Mesenteric fat pad (tissue), 1 donor: ENCODE measurements around the gene SLC52A3. TPM values are rescaled to one million over a fixed set of nuclear protein-coding genes. Genes with fewer than 3 reads are reported as not detected.
"Not testable (repeated sequence)": the region's sequence is repeated elsewhere in the genome, so short reads cannot be mapped to it uniquely, and the experiment has no call there.

Experiments used
- DNase-seq: peaks from one replicate; pipeline ENCODE4 v3.0.0-alpha.2; 2020; ENCODE audit warnings: low spot score
- long read RNA-seq: library from polyadenylated mRNA; unstranded; transcript quantifications from one replicate; pipeline ENCODE4 v2.0.0, GENCODE V29; 2020
- total RNA-seq: library from RNA; stranded (reverse); fragmentation: NEBNext Ultra II Directional; extraction: Animal tissue kit (Norgen Biotek cat#: 25700); gene quantifications from one replicate; pipeline ENCODE4 v1.2.1, GENCODE V29; 2021
- donor health status: DM: yes; HTN: yes; CAD: no.

Gene SLC52A3
- 2.2 TPM for total RNA-seq
- long read RNA-seq, partial matches to known transcripts: 2 of 7 reads
- long read RNA-seq, other reads (novel, unspliced or antisense): 0 of 7 reads

DNA sequence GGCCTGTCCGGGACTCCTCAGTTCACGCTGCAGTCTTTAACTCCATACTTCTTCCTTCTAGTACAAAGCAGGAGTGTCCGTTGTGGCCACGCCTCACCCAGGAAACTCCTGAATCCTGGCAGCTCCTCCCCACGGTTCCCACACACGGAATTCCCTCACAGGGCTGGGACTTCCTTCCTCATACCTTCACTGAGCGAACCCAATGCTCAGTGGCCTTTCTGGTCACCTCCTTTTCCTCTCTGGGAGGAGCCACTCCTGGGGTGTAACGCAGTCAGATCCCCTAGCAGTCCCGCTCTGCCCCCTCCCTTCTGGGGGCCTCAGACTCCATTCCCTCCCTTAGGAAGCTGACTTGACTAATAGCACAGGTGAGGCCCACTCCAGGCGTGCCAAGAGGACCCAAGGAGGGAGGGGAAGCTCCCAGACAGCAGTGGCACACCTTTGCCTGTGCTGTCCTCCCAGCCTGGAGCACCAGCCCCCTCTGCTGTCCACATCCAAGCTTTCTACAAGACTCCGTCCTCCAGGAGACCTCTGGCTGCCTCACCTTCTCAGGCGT, at the start of gene SLC52A3:
SLC52A3 (minus strand) TSS at position 75 of the 553 bp plus-strand sequence. CDS start 2,726 bp downstream, outside the sequence.
- no peak for DNase-seq

DNA sequence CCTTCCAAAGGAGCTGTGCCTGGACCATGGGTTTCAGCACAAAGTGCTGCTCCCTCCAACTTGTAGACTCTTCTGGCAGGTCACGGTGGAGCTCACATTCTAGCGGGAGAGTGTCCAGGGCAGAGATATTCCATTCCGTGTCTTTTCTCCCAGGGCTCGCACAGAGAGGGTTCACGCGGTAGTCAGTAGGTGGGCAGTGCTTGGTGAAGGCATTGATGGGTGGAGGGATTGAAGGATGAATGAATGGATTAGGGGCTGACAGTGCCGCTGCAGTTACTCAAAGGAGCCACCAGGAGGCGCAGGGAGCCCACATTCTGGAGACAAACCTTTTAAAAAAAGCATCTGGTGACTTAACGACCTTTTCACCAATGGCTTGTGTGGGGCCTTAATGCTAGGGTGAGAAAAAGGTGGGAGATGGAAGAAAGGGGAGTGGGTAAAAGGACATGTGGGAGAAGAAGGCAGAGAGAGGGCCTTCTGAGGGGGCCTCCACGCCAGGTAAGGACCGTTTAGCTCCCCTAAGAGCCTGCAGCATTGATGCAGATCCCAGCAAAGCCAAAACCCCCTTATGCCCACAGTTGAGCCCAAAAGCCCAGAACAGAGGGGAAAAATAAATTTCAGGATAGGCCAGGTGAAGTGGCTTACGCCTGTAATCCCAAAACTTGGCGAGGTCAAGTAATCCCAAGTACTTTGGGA, 47.8 kb upstream of the SLC52A3 start:
- no peak for DNase-seq

DNA sequence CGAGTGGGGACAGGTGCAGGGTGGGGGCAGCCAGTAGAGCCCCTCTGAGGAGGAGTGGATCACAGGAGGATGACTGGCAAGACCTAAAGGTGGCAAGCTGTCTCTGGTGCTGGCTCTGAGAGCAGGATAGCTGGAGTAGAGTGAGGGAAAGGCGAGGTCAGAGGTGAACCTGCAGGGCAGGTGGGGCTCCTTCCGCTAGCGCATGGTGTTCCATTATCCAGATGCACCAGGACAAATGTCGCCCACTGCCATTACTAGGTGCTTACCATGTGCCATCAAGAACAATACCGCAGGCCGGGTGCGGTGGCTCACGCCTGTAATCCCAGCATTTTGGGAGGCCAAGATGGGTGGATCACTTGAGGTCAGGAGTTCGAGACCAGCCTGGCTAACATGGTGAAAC, 46.9 kb upstream of the SLC52A3 start:
- no peak for DNase-seq

DNA sequence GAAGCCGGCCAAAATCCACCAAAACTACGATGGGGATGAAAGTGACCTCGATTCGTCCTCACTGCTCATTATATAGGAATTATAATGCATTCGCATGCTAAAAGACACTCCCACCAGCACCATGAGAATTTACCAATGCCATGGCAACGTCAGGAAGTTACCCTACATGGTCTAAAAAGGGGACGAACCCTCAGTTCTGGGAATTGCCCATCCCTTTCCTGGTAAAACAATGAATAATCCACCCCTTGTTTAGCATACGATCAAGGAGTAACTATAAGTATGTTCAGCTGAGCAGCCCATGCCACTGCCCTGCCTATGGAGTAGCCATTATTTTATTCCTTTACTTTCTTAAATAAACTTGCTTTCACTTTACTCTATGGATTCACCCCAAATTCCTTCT, 45.1 kb upstream of the SLC52A3 start:
- DNase-seq: no peak

DNA sequence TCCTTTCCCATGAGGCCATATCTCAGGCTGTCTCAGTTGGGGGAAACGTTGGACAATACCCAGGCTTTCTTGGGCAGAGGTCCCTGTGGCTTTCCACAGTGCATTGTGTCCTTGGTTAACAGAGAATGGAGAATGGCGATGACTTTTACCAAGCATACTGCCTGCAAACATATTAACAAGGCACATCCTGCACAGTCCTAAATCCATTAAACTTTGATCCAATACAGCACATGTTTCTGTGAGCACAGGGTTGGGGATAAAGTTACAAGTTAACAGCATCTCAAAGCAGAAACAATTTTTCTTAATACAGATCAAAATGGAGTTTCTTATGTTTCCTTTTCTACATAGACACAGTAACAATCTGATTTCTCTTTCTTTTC, 44.1 kb upstream of the SLC52A3 start:
- DNase-seq: not testable (repeated sequence)

DNA sequence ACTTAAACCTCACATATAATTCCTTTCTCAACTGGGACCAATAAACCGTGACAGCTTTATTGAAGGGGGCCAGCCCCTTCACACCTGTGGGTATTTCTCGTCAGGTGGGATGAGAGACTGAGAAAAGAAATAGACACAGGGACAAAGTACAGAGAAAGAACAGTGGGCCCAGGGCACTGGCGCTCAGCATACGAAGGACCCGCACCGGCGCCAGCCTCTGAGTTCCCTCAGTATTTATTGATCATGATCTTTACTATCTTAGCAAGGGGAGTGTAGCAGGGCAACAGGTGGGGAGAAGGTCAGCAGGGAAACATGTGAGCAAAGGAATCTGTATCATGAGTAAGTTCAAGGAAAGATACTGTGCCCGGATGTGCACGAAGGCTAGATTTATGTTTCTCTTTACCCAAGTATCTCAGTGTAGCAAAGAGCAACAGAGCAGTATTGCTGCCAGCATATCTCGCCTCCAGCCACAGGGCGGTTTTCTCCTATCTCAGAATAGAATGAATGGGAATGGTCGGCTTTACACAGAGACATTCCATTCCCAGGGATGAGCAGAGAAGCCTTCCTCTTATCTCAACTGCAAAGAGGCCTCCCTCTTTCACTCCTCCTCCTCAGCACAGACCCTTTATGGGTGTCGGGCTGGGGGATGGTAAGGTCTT, 43.6 kb upstream of the SLC52A3 start:
- DNase-seq: not testable (repeated sequence)

DNA sequence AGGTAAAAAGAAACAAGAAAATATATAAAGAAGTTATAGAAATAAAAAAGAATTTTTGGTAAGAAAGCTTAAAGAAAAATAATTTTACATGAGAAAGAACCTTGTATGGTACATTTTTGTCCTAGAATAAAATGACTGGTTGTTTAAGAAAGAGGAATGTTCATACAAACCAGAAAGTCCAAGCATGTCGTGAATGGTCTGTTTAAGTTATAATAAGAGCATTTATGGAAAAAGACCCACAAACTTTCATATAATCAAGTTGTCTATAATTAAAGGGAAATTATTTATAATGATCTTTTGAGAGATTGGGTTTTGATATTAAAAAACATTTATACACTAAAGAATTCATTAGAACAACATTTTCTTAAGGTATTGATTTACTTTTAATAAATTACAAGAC, 37.4 kb upstream of the SLC52A3 start:
- no peak for DNase-seq

DNA sequence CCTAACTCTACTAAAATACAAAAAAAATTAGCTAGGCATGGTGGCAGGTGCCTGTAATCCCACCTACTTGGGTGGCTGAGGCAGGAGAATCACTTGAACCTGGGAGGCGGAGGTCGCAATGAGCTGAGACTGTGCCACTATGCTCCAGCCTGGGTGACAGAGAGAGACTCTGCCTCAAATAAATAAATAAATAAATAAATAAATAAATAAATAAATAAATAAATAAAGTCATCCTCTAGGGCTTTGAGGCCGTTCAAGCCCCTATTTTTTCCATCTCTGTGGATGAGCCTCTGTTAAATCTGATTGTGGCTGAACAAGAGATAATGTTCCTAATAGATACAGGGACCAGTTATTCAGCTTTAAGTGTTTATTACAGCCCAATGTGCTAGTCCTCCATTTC, 33.4 kb upstream of the SLC52A3 start:
- DNase-seq: no peak

DNA sequence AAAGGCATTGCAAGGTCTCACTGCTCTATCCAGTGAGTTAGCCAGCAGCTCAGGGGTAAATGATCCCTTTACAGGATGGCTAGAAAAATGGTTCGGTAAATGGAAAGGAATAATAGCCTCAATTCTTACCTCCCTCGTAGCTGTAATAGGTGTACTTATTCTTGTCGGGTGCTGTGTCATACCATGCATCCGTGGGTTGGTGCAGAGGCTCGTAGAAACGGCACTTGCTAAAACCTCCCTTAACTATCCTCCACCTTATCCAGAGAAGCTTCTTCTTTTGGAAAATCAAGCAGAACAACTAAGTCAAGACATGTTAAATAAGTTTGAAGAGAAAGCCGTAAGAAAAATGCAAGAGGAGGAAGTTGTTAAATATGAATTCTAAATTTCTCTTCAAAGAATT, 31.7 kb upstream of the SLC52A3 start:
- DNase-seq: not testable (repeated sequence)

DNA sequence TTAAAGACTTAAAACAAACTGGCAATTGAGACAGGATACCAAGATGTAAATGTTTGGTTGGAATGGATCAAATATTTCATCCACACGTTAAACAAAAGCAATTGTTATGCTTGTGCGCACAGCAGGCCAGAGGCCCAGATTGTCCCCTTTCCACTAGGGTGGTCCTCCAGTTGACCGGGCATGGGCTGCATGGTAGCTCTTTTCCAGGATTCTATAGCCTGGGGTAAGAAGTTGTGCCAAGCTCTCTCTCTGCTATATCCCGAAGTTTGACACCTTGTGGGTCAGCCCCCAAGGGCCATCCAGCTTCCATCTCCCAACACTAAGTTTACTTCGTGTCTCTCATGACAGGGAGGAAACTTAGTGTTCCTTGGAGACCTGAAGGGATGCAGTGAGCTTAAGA, 30.4 kb upstream of the SLC52A3 start:
- DNase-seq: not testable (repeated sequence)

DNA sequence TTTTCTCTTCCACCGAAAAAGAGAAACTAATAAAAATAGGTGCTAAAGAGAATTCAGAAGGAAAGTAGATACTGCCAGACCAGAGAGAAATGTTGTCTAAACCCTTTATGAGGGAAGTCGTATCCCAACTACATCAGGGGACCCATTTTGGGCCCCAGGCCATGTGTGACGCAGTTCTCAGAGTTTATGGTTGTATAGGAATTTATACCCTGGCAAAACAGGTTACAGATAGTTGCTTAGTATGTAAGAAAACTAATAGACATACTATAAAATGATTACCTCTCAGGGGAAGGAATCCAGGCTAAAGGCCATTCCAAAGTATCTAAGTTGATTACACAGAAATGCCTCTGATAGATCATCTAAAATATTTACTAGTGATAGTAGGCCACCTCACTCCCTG, 28.6 kb upstream of the SLC52A3 start:
- DNase-seq: no peak

DNA sequence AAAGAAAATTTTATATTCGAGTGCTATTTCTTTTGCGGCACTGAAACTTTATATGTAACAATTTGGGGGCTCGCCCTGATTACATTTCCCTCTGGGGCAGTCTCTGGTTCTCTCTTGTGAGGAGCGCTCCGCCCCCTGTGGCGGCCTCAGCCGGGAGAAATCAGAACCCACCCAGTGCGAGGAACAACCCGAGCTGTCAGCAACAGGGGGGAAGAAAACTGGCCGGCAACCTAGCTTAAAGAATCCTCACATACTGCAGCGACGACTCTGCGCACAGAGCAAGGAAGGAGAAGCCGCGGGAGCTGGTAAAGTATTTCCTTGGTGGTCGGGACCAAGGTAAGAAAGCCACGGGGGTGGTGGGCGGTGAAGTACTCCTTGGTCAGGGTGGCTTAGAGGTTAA, 23.9 kb upstream of the SLC52A3 start:
- DNase-seq: no peak

DNA sequence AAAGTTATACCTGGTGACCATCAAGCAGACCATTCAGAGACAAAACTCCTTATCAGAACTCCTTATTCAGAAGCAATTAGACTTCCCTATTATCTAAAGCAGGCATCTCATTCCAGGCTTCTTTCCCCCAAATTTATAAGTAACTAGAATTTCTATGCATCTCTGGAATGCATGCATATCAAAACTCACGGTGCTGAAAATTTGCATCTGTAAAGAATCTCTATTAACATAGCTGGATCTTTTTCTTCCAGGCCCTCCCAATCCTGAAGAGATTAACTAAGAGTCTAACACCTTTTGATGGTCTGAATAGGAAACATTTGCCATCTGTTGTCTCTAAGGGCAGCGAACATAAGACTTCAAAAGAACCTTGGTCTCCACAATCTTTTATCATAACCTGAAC, 22.8 kb upstream of the SLC52A3 start:
- no peak for DNase-seq

DNA sequence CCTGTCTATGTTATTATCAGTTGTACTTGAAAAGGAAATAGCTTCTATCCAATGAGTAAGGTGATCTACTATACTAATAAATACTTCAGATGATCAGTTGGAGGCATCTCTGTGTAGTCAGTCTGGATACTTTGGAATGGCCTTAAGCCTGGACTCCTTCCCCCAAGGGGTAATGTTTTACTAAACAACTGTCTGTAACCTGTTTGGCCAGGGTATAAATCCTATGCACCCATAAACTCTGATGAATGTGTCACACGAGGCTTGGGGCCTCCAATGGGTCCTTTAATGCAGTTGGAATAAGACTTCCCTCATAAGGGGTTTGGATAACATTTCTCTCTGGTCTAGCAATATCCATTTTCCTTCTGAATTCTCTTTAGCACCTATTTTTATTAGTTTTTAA, 19.5 kb upstream of the SLC52A3 start:
- no peak for DNase-seq

DNA sequence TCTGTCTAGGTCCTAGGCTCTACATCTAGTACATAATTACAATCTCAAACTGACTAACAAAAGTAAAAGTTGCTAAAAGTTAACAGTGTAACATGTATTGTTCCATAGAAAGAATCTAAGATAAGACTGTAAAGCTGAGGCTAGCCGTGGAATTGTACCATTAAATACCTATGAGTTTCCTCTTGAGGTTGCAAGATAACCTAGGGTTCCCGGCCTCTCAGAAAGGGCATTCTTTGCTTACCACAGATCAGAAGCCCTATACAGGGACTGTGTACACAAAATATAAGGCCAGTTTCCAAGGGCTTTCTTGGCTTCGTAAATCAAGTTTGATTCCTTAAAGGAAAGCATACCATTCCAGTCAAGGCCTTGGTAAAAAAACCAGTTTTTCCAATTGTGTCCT, 11.5 kb upstream of the SLC52A3 start:
- DNase-seq: no peak

DNA sequence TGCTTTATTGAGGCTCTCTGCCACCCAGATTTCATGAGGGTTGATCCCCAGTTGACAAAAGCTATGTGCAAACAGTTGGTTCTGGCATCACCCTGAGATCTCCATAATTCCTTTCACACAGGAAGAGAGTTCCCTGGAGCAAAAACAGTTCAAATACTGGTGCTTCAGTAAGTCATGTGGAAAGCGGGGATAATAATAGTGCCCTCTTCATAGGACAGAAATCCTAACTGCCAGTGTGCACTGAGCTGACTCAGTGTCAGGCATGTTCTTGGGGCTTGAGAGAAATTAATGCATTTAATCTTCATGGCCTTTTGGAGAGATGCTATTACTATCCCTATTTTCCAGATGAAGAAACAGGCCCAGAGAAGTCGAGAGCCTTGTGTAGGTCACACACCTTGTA, 7.9 kb upstream of the SLC52A3 start:
- DNase-seq: no peak

DNA sequence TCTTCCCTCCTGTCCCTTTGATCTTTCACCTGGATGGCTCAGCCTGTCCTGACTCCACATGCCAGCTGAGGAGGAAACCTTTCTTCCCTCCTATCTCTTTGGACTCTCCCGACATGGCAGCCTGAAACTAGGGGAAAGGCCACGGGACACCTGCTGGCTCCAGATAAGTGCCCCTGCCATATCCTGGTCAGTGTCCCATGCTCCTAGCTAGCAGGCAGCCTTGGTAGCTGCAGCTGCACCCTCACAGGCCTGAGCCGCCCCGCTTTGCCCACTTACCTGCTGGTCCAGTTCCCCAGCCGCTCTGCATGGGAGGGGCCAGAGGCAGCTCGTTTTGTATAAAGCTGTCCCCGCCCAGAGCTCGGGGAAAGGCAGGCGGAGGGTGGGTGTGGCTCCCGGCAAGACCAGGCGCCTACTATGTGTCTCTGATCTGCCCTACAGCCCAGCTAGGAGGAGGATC, 7.4 kb upstream of the SLC52A3 start:
- no peak for DNase-seq

DNA sequence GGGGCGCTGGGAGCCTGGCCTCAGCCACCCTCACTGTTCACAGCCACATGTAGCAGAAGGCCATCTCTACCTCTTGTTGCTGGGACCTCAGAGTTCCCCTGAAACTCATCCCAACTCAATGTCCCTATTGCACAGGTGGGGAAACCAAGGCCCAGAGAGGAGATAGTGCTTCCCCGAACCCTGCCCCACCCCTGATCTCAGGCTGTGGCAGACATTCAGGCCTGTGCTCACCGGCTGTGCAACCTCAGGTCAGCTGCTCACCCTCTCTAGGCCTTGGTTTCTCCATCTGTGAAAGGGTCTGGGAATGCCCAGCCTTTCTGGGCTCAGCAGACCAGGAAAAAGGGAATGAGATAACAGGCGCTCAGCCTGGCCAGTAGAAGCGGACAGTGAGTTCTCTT, 6.4 kb upstream of the SLC52A3 start:
- DNase-seq: no peak

DNA sequence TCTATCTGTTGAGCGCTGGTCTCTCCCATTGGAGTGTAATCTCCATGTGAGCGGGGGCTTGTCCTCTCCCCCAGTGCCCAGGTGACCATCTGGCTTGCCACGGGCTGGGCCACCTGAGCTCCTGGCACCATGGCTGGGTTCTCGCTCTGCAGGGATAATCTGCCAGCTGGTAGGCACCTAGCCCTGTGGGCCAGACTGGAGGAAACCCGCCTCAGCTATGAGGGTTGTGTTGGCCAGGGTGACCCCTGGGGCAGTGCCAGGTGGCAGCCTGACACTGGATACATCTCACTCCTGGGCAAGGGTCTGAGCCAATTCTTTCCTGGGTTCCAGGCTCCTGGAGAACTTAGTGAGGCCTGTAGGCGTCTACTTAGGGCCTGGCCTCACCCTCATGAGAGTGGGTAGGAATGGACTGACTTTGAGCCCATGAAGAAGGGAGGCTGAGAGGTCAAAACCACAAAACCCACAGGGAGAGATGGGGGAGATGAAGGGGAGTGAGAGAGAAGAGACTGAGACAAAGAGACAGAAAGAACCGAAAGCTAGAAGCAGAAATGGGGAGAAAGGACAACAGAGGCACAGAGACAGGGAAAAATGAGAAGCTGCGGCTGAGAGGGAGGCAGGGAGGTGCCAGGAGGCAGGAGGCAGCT, 5.8 kb upstream of the SLC52A3 start:
- DNase-seq: no peak

DNA sequence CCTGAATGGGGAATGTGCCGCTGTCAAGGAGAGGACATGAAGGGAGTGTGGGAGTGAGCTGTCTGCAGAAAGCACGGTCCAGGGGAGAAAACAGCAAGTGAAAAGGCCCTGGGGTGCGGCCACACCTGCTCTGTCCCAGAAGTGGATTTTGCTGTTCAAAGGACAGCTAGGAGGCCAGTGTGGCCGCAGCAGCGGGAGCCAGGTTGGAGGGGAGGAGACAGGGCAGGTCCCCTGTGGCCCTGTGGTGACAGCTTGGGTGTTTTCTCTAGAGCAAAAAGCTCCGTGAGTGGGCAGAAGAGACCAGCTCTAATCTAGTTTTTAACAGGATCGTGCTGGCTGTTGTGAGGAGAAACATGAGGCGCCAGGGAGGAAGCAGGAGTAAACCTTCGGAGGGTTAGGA, 4.5 kb upstream of the SLC52A3 start:
- no peak for DNase-seq

DNA sequence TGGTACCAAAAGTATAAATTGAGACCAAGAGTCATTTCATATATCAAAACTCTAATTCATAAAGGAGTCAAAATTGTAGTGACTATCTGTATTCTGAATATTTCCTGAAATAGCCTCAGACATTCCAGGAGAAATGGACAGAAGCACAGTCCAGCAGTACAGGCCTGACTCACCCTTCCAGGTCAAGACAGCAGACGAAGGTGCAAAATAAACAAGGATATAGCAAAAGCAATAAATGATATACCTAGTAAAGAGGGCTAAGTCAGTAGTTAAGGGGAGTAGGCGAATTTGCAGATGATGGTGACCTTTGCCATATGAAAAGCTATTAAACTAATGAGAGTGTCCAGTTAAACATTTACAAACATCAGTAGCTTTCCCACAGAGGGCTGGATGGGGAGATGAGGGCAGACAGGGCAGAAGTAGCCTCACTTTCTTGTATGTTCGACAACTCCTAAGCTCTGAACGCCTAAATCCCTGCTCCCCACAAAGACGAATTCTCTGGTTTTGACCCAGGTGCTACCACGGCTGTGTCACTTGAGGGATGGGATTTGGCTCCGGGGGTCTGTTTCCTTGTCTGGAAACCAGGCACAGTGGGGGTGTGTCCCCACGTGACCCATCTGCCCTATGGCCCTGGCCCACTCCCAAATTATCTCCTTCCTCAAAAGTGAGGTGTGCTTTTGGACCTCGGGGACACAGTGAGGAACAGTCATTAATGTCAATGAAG, 3.6 kb upstream of the SLC52A3 start:
- no peak for DNase-seq
